Progenitor cell of endocrine pancreas (in vitro differentiated cells): Measurements from ENCODE around the gene CST9L. TPM values are rescaled to one million over a fixed set of nuclear protein-coding genes. Genes with fewer than 3 reads are reported as not detected.

Source experiments
- DNase-seq: peaks from one replicate; pipeline ENCODE4 v3.0.0; 2021; ENCODE audit warnings: low spot score; ENCODE audit not compliant: unreplicated experiment
- H3K27ac Mint-ChIP-seq: 2 replicates; pipeline ENCODE4 v1.8.0; 2021; ENCODE audit warnings: mild to moderate bottlenecking, moderate library complexity, mixed read lengths
- H3K27me3 Mint-ChIP-seq: 2 replicates; pipeline ENCODE4 v1.8.0; 2021; ENCODE audit warnings: mixed read lengths
- H3K36me3 Mint-ChIP-seq: 2 replicates; pipeline ENCODE4 v1.8.0; 2022; ENCODE audit warnings: mixed read lengths; ENCODE audit not compliant: insufficient read depth
- H3K4me1 Mint-ChIP-seq: 2 replicates; pipeline ENCODE4 v1.8.0; 2021; ENCODE audit warnings: low read depth, mixed read lengths
- H3K4me3 Mint-ChIP-seq: 2 replicates; pipeline ENCODE4 v1.8.0; 2021; ENCODE audit warnings: low read depth, mild to moderate bottlenecking, moderate library complexity, mixed read lengths
- H3K9me3 Mint-ChIP-seq: 2 replicates; pipeline ENCODE4 v1.8.0; 2021; ENCODE audit warnings: low read depth, mixed read lengths
- long read RNA-seq: library from polyadenylated mRNA; unstranded; transcript quantifications from one replicate; pipeline ENCODE4 v2.0.0, GENCODE V29; 2020
- total RNA-seq: library from RNA; stranded (reverse); gene quantifications from 2 replicates; pipeline ENCODE4 v1.2.1, GENCODE V29; 2021
- TF ChIP-seq, protein P1 (sequence below): fragments of 200-600 bp; sonication (generic); IDR thresholded peaks from one replicate; pipeline ENCODE4 v1.5.0; 2021; ENCODE audit warnings: antibody characterized with exemption, mild to moderate bottlenecking; ENCODE audit not compliant: unreplicated experiment

Gene CST9L, protein sequence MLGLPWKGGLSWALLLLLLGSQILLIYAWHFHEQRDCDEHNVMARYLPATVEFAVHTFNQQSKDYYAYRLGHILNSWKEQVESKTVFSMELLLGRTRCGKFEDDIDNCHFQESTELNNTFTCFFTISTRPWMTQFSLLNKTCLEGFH
- total RNA-seq = not detected in 2 replicates
- long read RNA-seq = 0 reads

DNA sequence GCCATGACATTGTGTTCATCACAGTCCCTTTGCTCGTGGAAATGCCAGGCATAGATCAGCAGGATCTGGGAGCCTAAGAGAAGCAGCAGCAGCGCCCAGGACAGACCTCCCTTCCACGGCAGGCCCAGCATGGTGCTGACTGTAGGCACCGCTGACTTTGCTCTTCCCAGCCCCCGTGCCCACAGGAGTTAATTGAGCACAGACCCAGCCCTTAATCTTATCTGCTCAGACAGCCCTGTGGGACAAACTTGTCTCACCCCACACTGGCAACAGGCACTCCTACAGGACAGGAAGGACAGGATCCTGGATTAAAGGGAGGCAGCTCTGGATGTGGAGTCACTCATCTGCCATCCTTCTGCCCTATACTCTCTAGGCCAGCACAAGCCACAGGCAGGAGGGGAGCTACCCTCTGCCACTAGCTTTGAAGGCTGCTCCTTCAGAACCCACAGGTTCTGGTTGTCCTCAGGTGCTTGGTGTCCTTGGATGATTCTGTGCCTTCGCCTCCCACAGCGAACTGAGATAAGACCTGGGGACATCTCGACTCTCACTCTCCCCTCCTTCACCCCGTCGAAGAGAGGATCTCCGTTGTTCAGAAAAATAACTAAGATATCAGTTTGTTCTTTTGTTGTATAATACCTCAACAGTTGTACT, at the start of gene CST9L:
TSS of gene CST9L (minus strand) at position 165 of the 651 bp plus-strand sequence. CDS start at position 131, 34 bp downstream.
- Mint-ChIP-seq H3K4me1 (no peaks in the 10 kb centered on the region), H3K36me3 (no peaks in the 10 kb centered on the region), H3K4me3 (no peak within 1 kb of the TSS), H3K27ac (no peak within 1 kb of the TSS), H3K27me3 (peaks cover 3% of the 10 kb centered on the region), H3K9me3 (no peaks in the 10 kb centered on the region)
- DNase-seq = no peak
- TF ChIP-seq, protein P1, sequence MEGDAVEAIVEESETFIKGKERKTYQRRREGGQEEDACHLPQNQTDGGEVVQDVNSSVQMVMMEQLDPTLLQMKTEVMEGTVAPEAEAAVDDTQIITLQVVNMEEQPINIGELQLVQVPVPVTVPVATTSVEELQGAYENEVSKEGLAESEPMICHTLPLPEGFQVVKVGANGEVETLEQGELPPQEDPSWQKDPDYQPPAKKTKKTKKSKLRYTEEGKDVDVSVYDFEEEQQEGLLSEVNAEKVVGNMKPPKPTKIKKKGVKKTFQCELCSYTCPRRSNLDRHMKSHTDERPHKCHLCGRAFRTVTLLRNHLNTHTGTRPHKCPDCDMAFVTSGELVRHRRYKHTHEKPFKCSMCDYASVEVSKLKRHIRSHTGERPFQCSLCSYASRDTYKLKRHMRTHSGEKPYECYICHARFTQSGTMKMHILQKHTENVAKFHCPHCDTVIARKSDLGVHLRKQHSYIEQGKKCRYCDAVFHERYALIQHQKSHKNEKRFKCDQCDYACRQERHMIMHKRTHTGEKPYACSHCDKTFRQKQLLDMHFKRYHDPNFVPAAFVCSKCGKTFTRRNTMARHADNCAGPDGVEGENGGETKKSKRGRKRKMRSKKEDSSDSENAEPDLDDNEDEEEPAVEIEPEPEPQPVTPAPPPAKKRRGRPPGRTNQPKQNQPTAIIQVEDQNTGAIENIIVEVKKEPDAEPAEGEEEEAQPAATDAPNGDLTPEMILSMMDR = no peak

DNA sequence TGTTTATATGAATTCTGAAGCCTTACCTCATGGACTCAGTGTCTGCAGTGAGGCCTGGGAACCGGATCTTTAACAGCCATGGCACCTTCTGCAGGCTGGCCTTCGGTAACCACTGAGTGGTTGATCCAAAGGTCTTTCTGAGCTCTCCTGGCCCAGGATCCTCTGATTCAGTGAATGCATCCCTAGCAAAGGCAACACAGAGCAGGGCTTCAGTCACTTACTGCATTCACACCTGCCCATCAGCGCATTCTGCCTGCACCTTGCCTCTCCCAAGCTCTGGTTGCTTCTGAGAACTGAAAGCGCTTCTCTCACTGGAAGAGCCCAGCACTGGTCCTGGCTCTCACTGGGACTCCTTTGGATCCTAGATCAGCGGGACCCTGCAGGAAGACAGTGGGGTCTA, 45.9 kb upstream of the CST9L start:
- Mint-ChIP-seq H3K4me1 (no peaks in the 10 kb centered on the region), H3K4me3 (no peak overlapping the region), H3K27me3 (peaks cover 3% of the 10 kb centered on the region), H3K27ac (no peak overlapping the region), H3K36me3 (no peaks in the 10 kb centered on the region), H3K9me3 (peaks cover 7% of the 10 kb centered on the region)
- no peak for DNase-seq
- TF ChIP-seq, protein P1 = no peak

DNA sequence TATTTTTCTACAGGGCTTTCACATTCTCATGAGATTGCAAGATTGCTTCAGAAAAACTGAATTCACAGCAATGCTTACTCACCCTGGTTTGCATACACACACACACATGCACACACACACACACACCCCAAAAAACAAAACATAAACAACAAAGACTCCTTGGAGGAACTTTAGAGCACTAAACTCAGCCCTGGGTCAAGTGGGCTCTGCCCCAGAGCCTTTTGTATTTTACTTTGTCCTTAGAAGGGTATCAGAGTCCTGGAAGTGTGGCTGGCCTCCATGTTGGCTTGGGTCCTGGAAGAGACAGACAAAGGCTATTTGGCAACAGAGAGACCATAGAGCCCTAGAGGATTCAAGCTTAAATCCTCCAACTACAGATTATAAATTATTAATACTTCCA, 45.4 kb upstream of the CST9L start:
- H3K27ac Mint-ChIP-seq = no peak overlapping the region
- TF ChIP-seq, protein P1 = no peak
- H3K4me1 Mint-ChIP-seq = no peaks in the 10 kb centered on the region
- H3K4me3 Mint-ChIP-seq = no peak overlapping the region
- peaks cover 7% of the 10 kb centered on the region for H3K9me3 Mint-ChIP-seq
- no peak for DNase-seq
- H3K27me3 Mint-ChIP-seq = peaks cover 3% of the 10 kb centered on the region
- H3K36me3 Mint-ChIP-seq = no peaks in the 10 kb centered on the region

DNA sequence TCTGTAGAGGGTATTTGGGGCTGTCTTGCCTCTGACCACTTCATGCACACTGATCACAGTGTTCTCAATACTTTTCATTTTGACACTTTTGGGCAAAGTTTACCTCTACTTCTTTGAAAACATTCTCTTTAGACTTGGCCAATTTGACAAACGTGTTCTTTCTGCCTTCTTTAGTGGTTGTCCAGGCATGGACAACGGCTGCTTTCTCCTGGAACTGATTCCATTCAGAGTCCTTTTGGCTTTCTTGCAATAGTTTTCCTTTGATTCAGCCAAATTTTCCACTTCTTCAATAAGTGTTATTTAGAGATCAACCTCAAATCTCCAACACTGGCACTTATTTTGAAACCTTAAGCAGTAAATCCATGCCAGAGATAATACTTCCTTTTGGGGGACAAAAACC, 44.1 kb upstream of the CST9L start:
- DNase-seq = no peak
- Mint-ChIP-seq H3K9me3 (peaks cover 4% of the 10 kb centered on the region), H3K27me3 (peaks cover 3% of the 10 kb centered on the region), H3K4me1 (no peaks in the 10 kb centered on the region), H3K27ac (no peak overlapping the region), H3K36me3 (no peaks in the 10 kb centered on the region), H3K4me3 (no peak overlapping the region)
- TF ChIP-seq, protein P1 = no peak

DNA sequence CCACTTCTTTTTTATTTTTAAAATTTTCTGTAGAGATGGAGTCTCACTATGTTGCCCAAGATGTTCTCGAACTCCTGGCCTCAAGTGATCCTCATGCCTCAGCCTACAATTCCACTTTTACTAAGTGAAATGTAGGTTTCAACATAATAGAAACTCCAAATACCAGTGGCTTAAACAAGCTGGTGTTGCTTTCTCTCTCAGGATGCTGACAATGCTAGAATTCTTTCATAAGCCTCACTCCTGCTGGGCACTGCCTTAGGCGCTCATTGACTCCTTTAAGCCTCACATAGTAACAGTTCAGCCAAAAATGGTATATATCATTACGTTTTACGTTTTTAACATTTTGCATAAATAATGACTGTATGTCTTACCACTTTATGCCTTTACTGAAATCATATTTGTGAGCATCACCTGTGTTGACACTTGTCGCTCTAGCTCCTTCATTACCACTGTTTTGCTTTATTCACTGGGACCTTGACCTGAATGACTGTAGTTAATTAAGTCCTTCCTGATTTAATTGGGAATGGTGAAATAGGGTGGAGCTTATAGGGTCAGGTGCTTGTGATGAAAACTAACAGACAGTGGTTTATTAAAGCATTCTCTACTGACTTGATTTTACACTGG, 41.3 kb upstream of the CST9L start:
- no peaks in the 10 kb centered on the region for H3K9me3 Mint-ChIP-seq
- TF ChIP-seq, protein P1 = no peak
- H3K27ac Mint-ChIP-seq = no peak overlapping the region
- H3K36me3 Mint-ChIP-seq = no peaks in the 10 kb centered on the region
- no peak for DNase-seq
- peaks cover 19% of the 10 kb centered on the region for H3K27me3 Mint-ChIP-seq
- no peaks in the 10 kb centered on the region for H3K4me1 Mint-ChIP-seq
- H3K4me3 Mint-ChIP-seq = no peak overlapping the region
